GM10266 (cell line): ENCODE results near the gene RSAD2.

Experiments
- DNase-seq: peaks from one replicate; pipeline ENCODE4 v3.0.0; 2012; ENCODE audit errors: extremely low spot score
- CTCF ChIP-seq: IDR thresholded peaks from 2 replicates; pipeline ENCODE4 v1.5.1; 2012; ENCODE audit warnings: mild to moderate bottlenecking, low read depth; ENCODE audit not compliant: control insufficient read depth, insufficient read depth; ENCODE audit errors: missing control alignments

Gene RSAD2

GRCh38 chr2:6877402-6878304 lies at the start of gene RSAD2:
Gene RSAD2, plus strand, starts transcription at chr2:6877777. Its CDS starts 24 bp downstream, at chr2:6877801.
- DNase-seq: peak; percentile 28

GRCh38 chr2:6828299-6828584 lies 49.3 kb upstream of the RSAD2 start:
- DNase-seq: no peak
- TF ChIP-seq CTCF: peak; percentile 11

More at GRCh38 chr2:6877402-6878304, at the start of gene RSAD2:
- no peak for TF ChIP-seq CTCF

GRCh38 chr2:6831229-6831628 lies 46.3 kb upstream of the RSAD2 start:
- DNase-seq: no peak
- TF ChIP-seq CTCF: no peak

- TF ChIP-seq CTCF: no peak
Observed at GRCh38 chr2:6832596-6833299, 44.8 kb upstream of the RSAD2 start.

GRCh38 chr2:6833300-6833604 lies 44.3 kb upstream of the RSAD2 start:
- no peak for TF ChIP-seq CTCF
- DNase-seq: no peak

More at GRCh38 chr2:6832596-6833299, 44.8 kb upstream of the RSAD2 start:
- no peak for DNase-seq

GRCh38 chr2:6834163-6834562 lies 43.4 kb upstream of the RSAD2 start:
- no peak for TF ChIP-seq CTCF
- DNase-seq: no peak

GRCh38 chr2:6835467-6835866 lies 42.1 kb upstream of the RSAD2 start:
- DNase-seq: no peak
- no peak for TF ChIP-seq CTCF
